ENCODE measurements around the gene HMGCS2. TPM values are rescaled to one million over a fixed set of nuclear protein-coding genes. Genes with fewer than 3 reads are reported as not detected.

Gene HMGCS2
- total and polyA plus RNA-seq, 10 of the 15 experiments (the other 5 are each of a cell fraction or from before 2014, with no cell fraction given), result 0.49 TPM; not detected in 9

DNA sequence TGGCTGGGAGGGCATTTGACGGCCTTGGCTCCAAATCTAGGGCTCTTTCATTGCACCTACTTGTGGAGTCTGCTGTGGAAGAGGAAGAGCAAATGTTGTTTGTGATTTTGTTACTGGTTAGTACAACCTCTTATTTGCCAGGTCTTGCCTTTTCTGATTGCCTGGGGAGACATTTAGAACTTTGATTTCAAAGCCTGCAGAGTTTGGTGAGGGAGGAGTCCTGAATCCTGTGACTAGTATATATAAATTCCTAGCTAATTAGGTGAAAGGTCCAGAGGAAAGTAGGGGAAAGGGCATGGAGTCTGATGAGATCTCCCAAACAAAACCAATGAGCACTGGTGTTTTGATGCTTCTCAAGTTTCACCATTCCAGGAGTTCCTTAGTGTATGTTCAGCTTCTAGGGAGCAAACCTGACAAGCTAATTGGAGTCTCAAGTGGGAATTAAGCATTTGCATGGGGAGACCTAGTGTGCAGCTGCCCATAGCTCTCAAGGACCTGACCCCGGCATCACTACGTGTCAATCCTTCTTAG, 5.1 kb upstream of the HMGCS2 start (continued):
- TF ChIP-seq, protein P1, sequence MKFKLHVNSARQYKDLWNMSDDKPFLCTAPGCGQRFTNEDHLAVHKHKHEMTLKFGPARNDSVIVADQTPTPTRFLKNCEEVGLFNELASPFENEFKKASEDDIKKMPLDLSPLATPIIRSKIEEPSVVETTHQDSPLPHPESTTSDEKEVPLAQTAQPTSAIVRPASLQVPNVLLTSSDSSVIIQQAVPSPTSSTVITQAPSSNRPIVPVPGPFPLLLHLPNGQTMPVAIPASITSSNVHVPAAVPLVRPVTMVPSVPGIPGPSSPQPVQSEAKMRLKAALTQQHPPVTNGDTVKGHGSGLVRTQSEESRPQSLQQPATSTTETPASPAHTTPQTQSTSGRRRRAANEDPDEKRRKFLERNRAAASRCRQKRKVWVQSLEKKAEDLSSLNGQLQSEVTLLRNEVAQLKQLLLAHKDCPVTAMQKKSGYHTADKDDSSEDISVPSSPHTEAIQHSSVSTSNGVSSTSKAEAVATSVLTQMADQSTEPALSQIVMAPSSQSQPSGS (IDR thresholded peaks at IDR 0.05; ENCODE audit: low read length), result no peak
- TF ChIP-seq MEF2A (IDR thresholded peaks at IDR 0.05; ENCODE audit: insufficient read depth, low read depth, low read length) (no peak), SIX5 (IDR thresholded peaks at IDR 0.05; ENCODE audit: low read depth, low read length, severe bottlenecking) (no peak), PAX8 (IDR thresholded peaks at IDR 0.05) (no peak)
- TF ChIP-seq, protein P2, sequence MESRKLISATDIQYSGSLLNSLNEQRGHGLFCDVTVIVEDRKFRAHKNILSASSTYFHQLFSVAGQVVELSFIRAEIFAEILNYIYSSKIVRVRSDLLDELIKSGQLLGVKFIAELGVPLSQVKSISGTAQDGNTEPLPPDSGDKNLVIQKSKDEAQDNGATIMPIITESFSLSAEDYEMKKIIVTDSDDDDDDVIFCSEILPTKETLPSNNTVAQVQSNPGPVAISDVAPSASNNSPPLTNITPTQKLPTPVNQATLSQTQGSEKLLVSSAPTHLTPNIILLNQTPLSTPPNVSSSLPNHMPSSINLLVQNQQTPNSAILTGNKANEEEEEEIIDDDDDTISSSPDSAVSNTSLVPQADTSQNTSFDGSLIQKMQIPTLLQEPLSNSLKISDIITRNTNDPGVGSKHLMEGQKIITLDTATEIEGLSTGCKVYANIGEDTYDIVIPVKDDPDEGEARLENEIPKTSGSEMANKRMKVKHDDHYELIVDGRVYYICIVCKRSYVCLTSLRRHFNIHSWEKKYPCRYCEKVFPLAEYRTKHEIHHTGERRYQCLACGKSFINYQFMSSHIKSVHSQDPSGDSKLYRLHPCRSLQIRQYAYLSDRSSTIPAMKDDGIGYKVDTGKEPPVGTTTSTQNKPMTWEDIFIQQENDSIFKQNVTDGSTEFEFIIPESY (IDR thresholded peaks at IDR 0.05), result no peak

- no peaks in the 10 kb centered on the region for H3K4me1 ChIP-seq (ENCODE audit: control insufficient read depth, insufficient read depth, low read length)
- BruUV-seq (replicated peaks), result no TSS peak
- ChIA-PET CTCF (interaction anchor here (0.7 kb wide), 1 partner anchor 34 kb away, joined by 3 read pairs; no protein-coding TSS in a partner anchor), SMC1A (ENCODE audit: uncharacterized antibody, unreplicated experiment) (no interaction called here), POLR2A (no interaction called here), RAD21 (ENCODE audit: unreplicated experiment) (no interaction called here)
- no peak for FAIRE-seq
- H3K4me2 ChIP-seq (ENCODE audit: control insufficient read depth, insufficient read depth), result no peak overlapping the region
- intact Hi-C loops (cut with micrococcal nuclease; ENCODE audit: unreplicated experiment), result no loop called here
- H3K9ac ChIP-seq (ENCODE audit: control insufficient read depth, insufficient read depth, low read length), result no peak overlapping the region
- peaks cover 0 to 10% of the 10 kb centered on the region in 2 experiments; a peak in 2 of 4 replicates for H3K27me3 ChIP-seq (replicated peaks in 1 of 2; ENCODE audit: control insufficient read depth in 2 of 2, insufficient read depth in 2 of 2, low read length in 1 of 2)
- WGBS (ENCODE audit: insufficient coverage, insufficient replicate concordance, low lambda C conversion rate, missing lambda C conversion rate), result 62% methylated on average over 2 of the region's 2 CpGs
- H3K4me3 ChIP-seq, result no peak overlapping the region
- no peaks in the 10 kb centered on the region for H3K9me3 ChIP-seq (replicated peaks; ENCODE audit: control insufficient read depth, insufficient read depth, low read length)
- H3K79me2 ChIP-seq (ENCODE audit: control insufficient read depth, insufficient read depth, low read length), result no peaks in the 10 kb centered on the region
- in situ Hi-C loops (cut with MboI), result loop anchor here (5.0 kb wide), 1 partner anchor 35 kb away; no protein-coding TSS in a partner anchor
- H3K36me3 ChIP-seq (ENCODE audit: control insufficient read depth in 2 of 2, insufficient read depth in 2 of 2, low read length in 1 of 2), result no peaks in the 10 kb centered on the region
- ATAC-seq, result no peak
- H3K27ac ChIP-seq (ENCODE audit: control insufficient read depth, insufficient read depth), result no peak overlapping the region
- DNase-seq (ENCODE audit: low read depth, low spot score), result no peak
- no peaks in the 10 kb centered on the region for H4K20me1 ChIP-seq (ENCODE audit: control insufficient read depth, insufficient read depth)
- H2AFZ ChIP-seq (ENCODE audit: control insufficient read depth, low read depth, low read length), result no peak overlapping the region
- TF ChIP-seq MTA3 (IDR thresholded peaks at IDR 0.05; ENCODE audit: borderline replicate concordance, low read length) (no peak), CHD2 (IDR thresholded peaks at IDR 0.05; ENCODE audit: borderline replicate concordance, low read depth, low read length) (no peak)
These were observed 3.6 kb upstream of the HMGCS2 start for GRCh38 chr1:119772298-119772697.
